Neural cell (in vitro differentiated cells): ENCODE data around the gene EML6.
A peak's percentile ranks its signal among the peaks of the same experiment; 100 is the strongest.

Experiments used
- EP300 ChIP-seq: fragments of 450-650 bp; conservative IDR thresholded peaks from 2 replicates; pipeline ENCODE4 v1.6.1; 2014; ENCODE audit warnings: antibody characterized with exemption, mild to moderate bottlenecking, moderate library complexity; ENCODE audit not compliant: poor library complexity, severe bottlenecking
- POLR2AphosphoS5 ChIP-seq: IDR thresholded peaks from 2 replicates; pipeline ENCODE4 v1.6.1; 2012
- SMC3 ChIP-seq: fragments of 450-650 bp; conservative IDR thresholded peaks from 2 replicates; pipeline ENCODE4 v1.6.1; 2014; ENCODE audit warnings: antibody characterized with exemption, mild to moderate bottlenecking, moderate library complexity; ENCODE audit not compliant: poor library complexity
- TF ChIP-seq, protein P1 (sequence below): fragments of 450-650 bp; IDR thresholded peaks from 2 replicates; pipeline ENCODE4 v1.5.1; 2014; ENCODE audit warnings: antibody characterized with exemption, mild to moderate bottlenecking, moderate library complexity; ENCODE audit not compliant: poor library complexity, severe bottlenecking

DNA sequence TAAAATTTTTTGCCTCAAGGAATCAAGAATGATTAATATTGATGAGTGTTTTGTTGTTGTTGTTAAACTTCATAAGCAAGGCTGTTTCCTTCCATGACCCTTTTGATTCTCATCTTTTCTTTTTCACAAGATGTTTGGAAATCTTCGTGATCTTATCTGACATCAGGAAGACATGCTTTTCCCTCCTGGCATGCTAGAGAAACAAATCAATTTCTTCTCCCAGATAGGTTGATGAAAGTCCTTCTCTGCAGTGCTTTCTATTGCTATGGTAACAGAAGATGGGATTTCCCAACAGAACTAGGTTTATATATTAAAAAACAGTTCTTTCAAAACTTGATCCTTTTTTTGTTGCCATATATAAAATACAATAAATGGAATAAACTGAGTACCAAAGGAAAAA lies 85.2 kb downstream of the EML6 start:
- TF ChIP-seq POLR2AphosphoS5 (no peak), EP300 (peak; percentile 25), SMC3 (no peak)
- TF ChIP-seq, protein P1, sequence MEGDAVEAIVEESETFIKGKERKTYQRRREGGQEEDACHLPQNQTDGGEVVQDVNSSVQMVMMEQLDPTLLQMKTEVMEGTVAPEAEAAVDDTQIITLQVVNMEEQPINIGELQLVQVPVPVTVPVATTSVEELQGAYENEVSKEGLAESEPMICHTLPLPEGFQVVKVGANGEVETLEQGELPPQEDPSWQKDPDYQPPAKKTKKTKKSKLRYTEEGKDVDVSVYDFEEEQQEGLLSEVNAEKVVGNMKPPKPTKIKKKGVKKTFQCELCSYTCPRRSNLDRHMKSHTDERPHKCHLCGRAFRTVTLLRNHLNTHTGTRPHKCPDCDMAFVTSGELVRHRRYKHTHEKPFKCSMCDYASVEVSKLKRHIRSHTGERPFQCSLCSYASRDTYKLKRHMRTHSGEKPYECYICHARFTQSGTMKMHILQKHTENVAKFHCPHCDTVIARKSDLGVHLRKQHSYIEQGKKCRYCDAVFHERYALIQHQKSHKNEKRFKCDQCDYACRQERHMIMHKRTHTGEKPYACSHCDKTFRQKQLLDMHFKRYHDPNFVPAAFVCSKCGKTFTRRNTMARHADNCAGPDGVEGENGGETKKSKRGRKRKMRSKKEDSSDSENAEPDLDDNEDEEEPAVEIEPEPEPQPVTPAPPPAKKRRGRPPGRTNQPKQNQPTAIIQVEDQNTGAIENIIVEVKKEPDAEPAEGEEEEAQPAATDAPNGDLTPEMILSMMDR, result no peak
